ENCODE measurements around the gene VMP1. TPM values are rescaled to one million over a fixed set of nuclear protein-coding genes. Genes with fewer than 3 reads are reported as not detected.
"Not testable (repeated sequence)": the region's sequence is repeated elsewhere in the genome, so short reads cannot be mapped to it uniquely, and the experiment has no call there.

VMP1 gene
- total RNA-seq, 1 donor from 2014 or later = 203 TPM

DNA sequence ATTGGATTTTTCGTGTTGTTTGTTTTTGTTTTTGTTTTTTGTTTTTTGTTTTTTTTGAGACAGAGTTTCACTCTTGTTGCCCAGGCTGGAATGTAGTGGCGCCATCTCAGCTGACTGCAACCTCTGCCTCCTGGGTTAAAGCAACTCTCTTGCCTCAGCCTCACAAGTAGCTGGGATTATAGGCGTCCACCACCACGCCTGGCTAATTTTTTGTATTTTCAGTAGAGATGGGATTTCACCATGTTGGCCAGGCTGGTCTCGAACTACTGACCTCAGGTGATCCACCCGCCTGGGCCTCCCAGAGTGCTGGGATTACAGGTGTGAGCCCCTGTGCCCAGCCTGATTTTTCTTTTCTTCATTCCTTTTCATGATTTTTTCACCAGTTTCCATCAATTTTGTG, 73.1 kb downstream of the VMP1 start:
- DNase-seq = not testable (repeated sequence)

DNA sequence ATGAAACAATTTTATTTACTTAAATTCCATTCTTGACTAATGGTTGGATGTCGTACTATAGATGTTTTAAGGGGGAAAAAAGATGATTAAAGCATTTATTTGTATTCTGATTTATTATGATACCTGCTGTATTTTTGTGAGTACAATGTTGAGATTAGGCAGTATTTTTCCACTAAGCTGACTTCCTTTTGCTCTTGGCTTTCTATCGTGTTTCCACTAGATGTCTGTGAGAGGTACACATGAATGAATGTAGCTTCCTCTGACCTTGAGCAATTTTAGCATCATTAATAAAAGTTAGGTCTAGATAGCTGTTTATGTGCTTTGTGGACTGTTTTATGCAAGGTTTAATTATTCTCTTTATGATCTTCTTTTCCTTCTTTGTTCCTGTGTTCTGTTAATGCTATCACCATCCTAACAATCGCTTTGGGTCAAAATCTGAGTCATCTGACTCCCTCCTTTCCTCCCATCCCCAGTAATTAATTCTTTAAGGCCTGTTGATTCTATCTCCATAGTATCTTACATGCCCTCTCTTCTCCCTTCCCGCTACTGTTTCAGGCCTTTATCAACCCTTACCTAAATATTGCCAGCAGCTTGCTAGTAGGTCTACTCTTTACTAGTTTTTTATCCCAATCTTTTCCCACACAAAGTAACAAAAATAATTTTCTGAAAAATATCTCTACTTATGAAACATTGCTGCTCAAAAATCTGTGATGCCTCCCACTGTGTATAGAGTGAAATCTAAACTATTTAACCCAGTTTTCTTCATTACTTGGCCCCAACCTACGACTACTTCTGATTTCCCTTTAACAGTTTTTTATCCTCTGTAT, 76.0 kb downstream of the VMP1 start:
- DNase-seq = no peak

DNA sequence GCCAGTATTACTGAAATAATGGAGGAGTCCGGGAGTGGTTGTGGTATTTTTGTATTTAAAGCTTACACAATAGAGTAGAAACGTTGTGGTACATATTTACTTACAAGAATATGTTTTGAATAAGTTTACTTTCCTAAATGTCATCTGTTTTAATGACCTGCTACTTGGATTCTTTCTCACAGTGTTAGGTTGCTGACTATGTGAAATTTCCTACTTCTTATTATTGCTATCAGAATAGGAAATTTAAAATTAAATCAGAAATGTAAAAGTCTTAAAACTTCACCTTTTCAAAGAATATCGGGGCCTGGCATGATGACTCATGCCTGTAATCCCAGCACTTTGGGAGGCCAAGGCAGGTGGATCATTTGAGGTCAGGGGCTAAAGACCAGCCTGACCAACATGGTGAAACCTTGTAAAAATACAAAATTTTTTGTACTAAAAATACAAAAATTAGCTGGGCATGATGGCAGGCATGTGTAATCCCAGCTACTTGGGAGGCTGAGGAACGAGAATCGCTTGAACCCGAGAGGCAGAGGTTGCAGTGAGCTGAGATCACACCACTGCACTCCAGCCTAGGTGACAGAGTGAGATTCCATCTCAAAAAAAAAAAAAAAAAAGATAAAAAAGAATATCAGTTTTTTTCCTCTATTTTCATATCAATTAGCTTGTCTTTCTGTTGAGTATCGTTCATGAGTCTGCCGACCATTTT, 77.8 kb downstream of the VMP1 start:
- no peak for DNase-seq

DNA sequence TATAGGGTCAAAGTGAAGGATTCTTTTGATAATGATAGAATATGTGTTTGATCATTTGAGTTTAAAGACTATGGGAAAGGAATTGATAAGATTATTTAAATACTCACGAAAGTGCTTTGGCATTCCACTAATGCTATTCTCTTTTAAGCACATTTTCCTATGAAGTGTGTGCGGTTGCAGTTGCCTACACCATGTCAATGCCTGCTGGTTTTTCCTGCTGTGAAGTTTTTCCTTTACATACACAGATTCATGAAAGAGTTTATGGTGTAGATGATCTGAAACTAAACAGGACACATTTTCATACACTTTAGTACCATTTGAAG, 78.7 kb downstream of the VMP1 start:
- no peak for DNase-seq

DNA sequence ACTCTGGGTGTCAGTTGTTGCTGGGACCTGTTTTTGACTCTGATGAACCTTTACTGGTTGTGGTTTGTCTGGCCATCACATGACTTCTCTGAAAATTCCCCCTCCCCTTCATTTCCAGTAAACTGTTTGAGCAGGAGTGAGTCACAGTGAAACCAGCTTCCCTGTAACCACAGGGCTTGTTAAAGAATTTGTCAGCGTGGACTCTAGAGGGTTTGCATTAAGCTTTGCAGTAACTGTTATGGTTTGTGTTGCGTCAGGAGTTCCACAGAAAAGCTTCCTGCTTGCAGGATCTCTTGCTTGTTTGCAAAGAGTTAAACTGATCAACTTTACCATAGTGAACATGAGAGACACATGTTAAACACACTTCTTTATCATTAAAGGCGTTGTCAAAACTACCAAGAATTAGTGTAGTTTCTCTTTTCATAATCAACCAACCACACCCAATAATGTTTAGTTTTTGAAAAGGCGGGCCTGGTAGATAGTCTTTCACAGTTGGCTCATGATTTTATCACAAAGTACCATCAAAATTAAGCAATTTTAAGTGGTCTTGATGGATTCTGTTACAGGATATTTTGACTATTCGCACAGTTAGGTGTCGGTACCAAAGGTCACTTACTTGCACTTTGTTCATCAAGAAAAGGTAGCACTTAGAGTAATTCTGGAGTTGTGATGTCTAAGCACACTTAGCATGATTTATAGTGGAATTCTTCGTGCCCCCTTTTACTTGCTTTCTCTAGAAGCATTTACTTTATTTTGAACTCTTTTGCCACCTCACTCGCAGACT, 79.3 kb downstream of the VMP1 start:
- peak; percentile 88 for DNase-seq

DNA sequence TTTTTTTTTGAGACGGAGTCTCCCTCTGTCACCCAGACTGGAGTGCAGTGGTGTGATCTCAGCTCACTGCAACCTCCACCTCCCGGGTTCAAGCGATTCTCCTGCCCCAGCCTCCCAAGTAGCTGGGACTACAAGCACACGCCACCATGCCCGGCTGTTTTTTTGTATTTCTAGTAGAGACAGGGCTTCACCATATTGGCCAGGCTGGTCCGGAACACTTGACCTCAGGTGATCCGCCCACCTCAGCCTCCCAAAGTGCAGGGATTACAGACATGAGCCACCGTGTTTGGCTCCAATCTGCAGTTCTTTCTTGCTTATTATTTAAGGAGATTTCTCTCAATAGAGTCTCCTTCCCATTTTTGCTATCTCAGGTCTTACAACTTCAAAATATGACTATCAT, 82.4 kb downstream of the VMP1 start:
- DNase-seq = not testable (repeated sequence)

DNA sequence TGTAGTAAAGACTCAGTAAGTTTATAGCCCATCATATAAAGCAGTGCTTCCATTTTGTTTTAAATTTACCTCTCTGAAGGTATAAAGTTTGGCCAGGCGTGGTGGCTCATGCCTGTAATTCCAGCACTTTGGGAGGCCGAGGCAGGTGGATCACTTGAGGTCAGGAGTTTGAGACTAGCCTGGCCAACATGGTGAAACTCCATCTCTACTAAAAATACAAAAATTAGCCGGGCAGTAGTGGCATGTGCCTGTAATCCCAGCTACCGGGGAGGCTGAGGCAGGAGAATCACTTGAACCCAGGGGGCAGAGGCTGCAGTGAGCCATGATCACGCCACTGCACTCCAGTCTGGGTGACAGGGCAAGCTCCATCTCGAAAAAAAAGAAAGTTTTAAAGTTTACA, 83.0 kb downstream of the VMP1 start:
- not testable (repeated sequence) for DNase-seq

DNA sequence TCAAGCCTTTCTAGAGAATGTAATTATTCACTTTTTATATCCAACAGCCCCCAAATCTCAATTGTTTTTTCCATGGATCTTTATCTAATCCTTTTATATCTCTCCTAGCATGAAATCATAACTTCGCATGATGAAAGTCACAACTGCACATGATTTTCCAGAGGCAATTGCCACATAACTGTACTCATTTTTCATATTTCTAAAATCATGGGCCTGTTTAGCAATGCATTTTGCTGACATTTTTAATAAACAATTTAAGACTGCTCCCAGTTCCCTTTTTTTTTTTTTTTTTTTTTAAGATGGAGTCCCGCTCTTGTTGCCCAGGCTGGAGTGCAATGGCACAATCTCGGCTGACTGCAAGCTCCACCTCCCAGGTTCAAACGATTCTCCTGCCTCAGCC, 83.5 kb downstream of the VMP1 start:
- DNase-seq = no peak

DNA sequence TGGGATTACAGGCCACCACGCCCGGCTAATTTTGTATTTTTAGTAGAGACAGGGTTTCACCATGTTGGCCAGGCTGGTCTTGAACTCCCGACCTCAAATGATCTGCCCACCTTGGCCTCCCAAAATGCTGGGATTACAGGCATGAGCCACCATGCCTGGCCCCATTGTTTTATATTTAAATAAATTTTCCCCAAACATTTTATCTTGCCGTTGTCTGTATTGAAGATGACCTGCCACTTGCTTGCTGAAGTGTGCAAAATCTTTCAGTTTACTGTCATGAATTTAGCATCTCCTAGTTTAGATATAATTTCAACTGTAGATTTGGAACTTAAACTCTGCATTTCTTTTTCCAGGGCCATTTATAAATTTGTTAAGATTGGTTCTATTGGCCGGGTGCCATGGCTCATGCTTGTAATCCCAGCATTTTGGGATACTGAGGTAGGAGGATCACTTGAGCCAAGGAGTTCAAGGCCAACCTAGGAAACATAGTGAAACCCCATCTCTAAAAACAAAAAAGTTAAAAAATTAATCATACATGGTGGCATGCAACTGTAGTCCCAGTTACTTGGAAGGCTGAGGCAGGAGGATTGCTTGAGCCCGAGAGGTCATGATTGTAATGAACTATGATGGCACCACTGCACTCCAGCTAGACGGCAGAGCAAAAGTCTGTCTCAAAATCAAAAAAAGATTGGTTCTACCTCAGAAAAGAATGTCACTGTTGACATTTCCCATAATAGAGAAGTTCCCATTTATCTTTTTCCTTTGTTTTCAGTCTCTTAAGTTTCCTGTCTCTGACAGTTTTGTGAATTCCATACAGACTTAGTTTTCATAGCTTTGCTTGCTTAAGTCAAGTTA, 84.4 kb downstream of the VMP1 start:
- no peak for DNase-seq

DNA sequence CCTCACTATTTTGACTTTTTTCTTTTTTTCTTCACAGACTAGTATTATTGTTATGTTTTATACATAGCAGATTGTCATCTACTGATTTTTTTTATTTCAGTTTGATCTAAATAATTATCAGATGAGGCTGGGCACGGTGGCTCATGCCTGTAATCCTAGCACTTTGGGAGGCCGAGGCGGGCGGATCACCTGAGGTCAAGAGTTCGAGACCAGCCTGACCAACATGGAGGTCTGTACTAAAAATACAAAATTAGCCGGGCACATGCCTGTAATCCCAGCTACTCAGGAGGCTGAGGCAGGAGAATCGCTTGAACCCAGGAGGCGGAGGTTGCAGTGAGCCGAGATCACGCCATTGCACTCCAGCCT, 85.0 kb downstream of the VMP1 start:
- DNase-seq = not testable (repeated sequence)

DNA sequence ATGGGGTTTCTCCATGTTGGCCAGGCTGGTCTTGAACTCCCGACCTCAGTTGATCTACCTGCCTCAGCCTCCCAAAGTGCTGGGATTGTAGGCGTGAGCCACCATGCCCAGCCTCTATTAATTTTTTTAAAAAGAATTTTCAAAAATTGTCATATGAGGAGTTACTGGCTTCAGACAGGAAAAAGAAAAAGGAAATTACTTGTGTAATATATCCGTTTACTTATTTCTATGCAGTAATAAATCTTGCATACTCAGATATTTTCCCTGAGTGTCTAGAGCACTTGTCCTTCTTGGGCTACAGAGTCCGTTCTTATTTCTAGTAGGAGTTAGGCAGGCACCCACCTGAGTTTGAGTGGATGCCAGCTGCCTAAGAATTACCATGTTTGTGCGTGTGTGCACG, 85.8 kb downstream of the VMP1 start:
- no peak for DNase-seq

DNA sequence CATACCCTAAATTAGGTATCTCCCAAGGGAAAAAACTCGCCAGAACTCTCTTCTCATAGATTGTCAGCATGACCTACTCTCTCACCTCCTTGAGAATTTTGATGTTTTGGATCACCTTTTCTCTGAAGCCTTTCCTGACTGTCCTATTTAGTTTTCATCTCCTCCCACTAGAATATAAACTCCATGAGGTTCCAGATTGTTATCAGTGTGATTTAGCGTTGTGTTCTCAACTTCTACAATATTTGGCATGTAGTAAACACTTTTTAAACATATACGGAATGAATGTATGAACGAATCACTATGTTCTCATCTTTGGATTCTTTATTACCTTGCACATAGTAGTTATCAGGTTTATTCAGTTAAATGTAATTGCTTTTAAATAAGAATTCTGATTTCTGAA, 88.7 kb downstream of the VMP1 start:
- DNase-seq = no peak

DNA sequence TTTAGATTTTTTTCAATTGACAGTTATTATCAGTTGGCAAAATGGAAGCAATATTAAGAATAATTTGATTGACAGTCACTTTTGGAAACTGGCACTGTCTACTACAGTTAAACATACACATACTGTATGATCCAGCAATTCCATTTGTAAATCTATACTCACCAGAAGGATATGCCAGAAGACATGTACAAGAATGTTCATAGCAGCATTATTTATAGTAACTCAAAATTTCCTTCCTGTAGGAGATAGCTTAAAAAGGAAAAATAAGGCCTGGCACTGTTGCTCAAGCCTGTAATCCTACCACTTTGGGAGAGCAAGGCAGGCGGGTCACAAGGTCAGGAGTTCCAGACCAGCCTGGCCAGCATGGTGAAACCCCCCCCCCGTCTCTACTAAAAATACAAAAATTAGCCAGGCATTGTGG, 89.3 kb downstream of the VMP1 start:
- no peak for DNase-seq

DNA sequence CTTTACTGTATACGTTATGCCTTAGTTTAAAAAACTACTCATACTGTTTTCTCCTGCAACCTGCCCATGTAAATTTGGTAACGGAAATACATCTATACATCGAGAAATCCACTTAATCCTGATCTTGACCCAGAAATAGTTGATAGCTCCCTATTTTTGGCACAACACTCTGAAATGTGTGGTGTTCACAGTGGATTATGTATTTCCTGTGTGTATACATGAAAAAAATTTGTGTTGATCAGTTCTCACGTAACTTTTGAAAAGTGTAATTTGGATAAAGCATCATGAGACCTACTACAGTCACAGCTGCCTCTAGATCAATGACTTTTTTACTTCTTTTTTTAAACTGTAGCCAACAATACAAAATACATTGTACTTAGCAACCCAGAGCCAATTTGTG, 90.7 kb downstream of the VMP1 start:
- no peak for DNase-seq

DNA sequence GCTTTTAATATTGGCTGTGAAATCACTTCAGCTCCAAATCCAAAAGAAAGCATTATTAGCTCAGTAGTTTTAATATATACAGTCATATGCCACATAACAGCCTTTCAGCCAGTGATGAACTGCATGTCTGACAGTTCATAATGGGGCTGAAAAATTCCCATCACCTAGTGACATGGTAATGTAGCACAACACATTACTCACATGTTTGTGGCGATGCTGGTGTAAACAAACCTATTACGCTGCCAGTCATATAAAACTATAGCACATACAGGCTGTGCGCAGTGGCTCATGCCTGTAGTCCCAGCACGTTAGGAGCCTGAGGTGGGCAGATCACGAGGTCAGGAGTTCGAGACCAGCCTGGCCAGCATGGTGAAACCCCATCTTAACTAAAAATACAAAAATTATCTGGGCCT, 93.1 kb downstream of the VMP1 start:
- DNase-seq = no peak

DNA sequence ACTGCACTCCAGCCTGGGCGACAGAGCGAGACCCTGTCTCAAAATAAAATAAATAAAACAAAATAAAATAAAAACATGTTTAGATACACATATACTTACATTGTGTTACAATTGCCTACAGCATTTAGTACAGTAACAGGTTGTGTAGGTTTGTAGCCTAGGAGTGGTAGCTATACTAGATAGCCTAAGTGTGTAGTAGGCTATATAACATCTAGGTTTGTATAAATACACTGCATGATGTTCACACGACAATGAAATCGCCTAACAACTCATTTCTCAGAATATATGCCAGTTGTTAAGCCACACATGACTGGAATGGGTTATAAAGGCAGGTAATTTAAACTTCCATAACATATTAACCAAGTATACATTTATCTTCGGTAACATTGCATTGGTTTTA, 94.7 kb downstream of the VMP1 start:
- DNase-seq = no peak

DNA sequence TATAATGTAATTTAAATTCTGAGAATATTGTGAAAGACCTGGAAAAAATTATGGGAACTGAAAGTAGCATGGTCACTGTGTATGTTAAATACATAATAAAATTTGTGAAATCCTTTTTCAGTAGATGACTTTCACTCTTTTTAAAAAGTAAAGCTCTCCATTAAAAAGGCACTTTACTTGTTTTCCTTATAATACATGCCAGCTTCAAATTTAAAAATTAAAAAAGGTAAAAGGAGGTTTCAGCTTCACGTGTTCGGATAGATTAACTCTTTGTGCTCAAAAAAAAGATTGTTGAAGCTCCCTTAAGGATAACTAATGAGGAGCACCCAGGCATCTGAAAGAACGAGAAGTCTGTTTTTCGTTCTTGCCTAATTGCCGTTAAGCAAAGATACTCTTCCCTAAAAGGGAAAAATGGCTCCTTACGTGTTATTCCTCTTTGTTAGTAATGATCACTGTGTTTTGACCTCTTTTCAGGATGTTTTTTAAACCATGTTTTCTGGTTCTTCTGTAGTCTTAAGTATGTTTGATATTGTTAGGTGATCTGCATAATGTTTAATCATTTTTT, 97.5 kb downstream of the VMP1 start:
- DNase-seq = no peak

DNA sequence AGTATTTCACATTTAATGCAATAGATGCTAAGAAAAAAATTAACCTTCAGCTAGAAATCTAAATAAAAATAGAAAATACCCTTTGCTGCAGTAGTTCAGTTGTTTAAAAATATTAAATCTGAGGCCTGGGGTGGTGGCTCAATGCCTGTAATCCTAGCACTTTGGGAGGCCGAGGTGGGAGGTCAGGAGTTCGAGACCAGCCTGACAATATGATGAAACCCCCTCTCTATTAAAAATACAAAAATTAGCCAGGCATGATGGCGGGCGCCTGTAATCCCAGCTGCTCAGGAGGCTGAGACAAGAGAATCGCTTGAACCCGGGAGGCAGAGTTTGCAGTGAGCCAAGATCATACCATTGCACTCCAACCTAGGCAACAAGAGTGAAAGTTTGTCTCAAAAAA, 98.9 kb downstream of the VMP1 start:
- DNase-seq = not testable (repeated sequence)

DNA sequence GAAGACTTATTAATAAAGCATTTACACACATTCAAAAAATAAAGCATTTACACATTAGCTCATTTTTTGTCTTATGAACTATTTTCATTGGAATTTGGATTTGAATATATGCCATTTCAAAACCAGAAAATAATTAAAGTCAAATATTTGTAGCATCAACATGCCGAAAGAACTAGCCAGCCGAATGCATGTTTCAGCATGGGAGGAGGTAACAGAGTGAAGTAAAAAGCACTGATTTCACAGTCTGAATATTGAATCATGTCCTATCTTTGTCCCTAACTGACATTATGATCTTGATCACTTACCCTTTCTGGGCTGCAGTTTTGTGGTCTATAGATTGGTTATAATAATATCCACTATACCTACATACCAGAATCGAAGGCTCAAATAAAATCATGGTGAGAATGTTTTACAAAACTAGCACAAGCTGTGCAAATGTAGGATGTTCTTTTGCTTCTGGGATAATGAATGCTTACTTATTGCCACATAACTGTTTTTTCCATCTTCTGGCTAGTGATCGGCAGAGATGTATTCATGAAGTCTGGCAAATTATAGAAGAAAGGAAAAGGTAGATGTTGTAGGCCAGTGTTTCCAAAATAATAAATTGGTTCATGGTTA, 100.5 kb downstream of the VMP1 start:
- DNase-seq = no peak

DNA sequence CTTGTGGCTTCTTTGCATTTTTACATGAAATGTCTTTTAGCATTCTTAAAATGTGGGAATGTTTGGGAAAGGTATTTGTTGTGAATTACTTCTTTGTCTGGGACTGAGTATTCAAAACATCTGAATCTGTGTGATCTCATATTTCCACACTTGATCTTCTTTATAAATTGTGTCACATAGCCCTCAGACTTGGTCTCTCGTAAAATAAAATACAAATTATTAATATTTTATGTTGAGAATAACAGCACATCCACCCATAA, 103.4 kb downstream of the VMP1 start:
- no peak for DNase-seq

DNA sequence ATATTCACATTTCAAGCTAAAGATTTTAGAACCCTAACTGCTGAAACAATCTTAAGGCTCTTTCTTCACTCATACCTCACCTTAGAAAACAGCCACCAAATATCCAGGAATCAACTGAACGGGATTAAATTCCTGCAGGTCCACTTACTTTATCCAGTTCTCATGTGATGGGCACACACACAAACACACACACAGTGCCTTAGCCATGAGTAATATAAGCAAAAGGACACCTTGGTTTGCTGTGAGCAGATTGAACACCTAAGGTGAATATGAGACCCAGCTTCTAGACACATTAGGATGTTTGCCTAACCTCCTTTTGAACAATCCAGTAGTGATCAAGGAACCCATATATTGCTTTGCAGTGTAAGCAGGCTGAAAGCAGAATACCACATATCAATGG, 103.8 kb downstream of the VMP1 start:
- no peak for DNase-seq

DNA sequence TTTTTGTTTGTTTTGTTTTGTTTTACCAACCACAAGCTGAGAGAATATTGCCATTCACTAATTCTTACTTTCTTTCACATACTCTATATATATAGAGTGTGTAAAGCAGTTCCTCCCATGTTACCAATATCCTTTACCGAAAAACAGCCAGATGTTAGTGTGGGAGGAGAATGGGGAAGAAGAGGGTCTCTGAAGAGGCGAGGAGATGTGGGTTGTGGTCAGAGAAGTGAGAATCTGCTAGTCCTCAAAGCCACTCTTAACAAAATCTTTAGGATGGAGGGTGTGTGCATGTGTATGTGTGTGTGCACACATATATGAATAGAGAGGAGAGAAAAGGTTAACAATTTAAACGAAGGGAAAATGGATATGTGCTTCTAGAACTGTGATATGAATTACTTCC, 104.7 kb downstream of the VMP1 start:
- no peak for DNase-seq

Data from skin of body (tissue), 2 donors.